Measurements from ENCODE around the gene KIAA2012. TPM values are rescaled to one million over a fixed set of nuclear protein-coding genes. Genes with fewer than 3 reads are reported as not detected.

The KIAA2012 gene
- total RNA-seq, 2 donors from 2014 or later: not detected

- ATAC-seq: no peak
- Mint-ChIP-seq H3K36me3 (ENCODE audit: low read depth) (no peaks in the 10 kb centered on the region), H3K4me1 (no peaks in the 10 kb centered on the region)
Observed at GRCh38 chr2:202116691-202117090, 43.6 kb downstream of the KIAA2012 start.

GRCh38 chr2:202118168-202118567, 45.1 kb downstream of the KIAA2012 start:
- no peak overlapping the region for H3K4me3 Mint-ChIP-seq
- no peaks in the 10 kb centered on the region for H3K9me3 ChIP-seq (ENCODE audit: control insufficient read depth, low read length, poor library complexity, severe bottlenecking)
- no peak for DNase-seq
- ATAC-seq: no peak
- H3K36me3 Mint-ChIP-seq (ENCODE audit: low read depth): no peaks in the 10 kb centered on the region
- no peaks in the 10 kb centered on the region for H3K4me1 Mint-ChIP-seq
- peaks cover 35% of the 10 kb centered on the region for H3K27me3 Mint-ChIP-seq
- H3K27ac Mint-ChIP-seq: no peak overlapping the region

More at GRCh38 chr2:202116691-202117090, 43.6 kb downstream of the KIAA2012 start:
- Mint-ChIP-seq H3K27ac (no peak overlapping the region), H3K4me3 (no peak overlapping the region), H3K27me3 (peaks cover 50% of the 10 kb centered on the region)
- no peak for DNase-seq
- no peaks in the 10 kb centered on the region for H3K9me3 ChIP-seq (ENCODE audit: control insufficient read depth, low read length, poor library complexity, severe bottlenecking)

GRCh38 chr2:202120828-202121227, 47.8 kb downstream of the KIAA2012 start:
- DNase-seq (no peak), ATAC-seq (no peak)
- Mint-ChIP-seq H3K4me3 (no peak overlapping the region), H3K36me3 (ENCODE audit: low read depth) (peaks cover 2% of the 10 kb centered on the region), H3K27me3 (peaks cover 39% of the 10 kb centered on the region), H3K27ac (no peak overlapping the region), H3K4me1 (peaks cover 2% of the 10 kb centered on the region)
- no peaks in the 10 kb centered on the region for H3K9me3 ChIP-seq (ENCODE audit: control insufficient read depth, low read length, poor library complexity, severe bottlenecking)

- DNase-seq: no peak
- Mint-ChIP-seq H3K27me3 (peaks cover 31% of the 10 kb centered on the region), H3K4me3 (no peak overlapping the region), H3K4me1 (peaks cover 2% of the 10 kb centered on the region), H3K27ac (no peak overlapping the region), H3K36me3 (ENCODE audit: low read depth) (peaks cover 2% of the 10 kb centered on the region)
- ATAC-seq: no peak
- no peaks in the 10 kb centered on the region for H3K9me3 ChIP-seq (ENCODE audit: control insufficient read depth, low read length, poor library complexity, severe bottlenecking)
Observed at GRCh38 chr2:202121532-202122162, 48.6 kb downstream of the KIAA2012 start.

- Mint-ChIP-seq H3K27ac (no peak overlapping the region), H3K27me3 (peaks cover 27% of the 10 kb centered on the region), H3K4me1 (peaks cover 2% of the 10 kb centered on the region), H3K36me3 (ENCODE audit: low read depth) (peaks cover 2% of the 10 kb centered on the region), H3K4me3 (no peak overlapping the region)
- DNase-seq: no peak
- ATAC-seq: no peak
- H3K9me3 ChIP-seq (ENCODE audit: control insufficient read depth, low read length, poor library complexity, severe bottlenecking): no peaks in the 10 kb centered on the region
Observed at GRCh38 chr2:202122163-202122540, 49.1 kb downstream of the KIAA2012 start.

- Mint-ChIP-seq H3K4me1 (peaks cover 2% of the 10 kb centered on the region), H3K4me3 (no peak overlapping the region), H3K27ac (no peak overlapping the region), H3K27me3 (peaks cover 21% of the 10 kb centered on the region), H3K36me3 (ENCODE audit: low read depth) (peaks cover 2% of the 10 kb centered on the region)
- ATAC-seq (no peak), DNase-seq (no peak)
- no peaks in the 10 kb centered on the region for H3K9me3 ChIP-seq (ENCODE audit: control insufficient read depth, low read length, poor library complexity, severe bottlenecking)
Observed at GRCh38 chr2:202122980-202123720, 50.1 kb downstream of the KIAA2012 start.

- Mint-ChIP-seq H3K4me3 (no peak overlapping the region), H3K27ac (no peak overlapping the region), H3K27me3 (peaks cover 21% of the 10 kb centered on the region), H3K36me3 (ENCODE audit: low read depth) (peaks cover 2% of the 10 kb centered on the region), H3K4me1 (peaks cover 2% of the 10 kb centered on the region)
- no peak for DNase-seq
- ATAC-seq: no peak
- H3K9me3 ChIP-seq (ENCODE audit: control insufficient read depth, low read length, poor library complexity, severe bottlenecking): no peaks in the 10 kb centered on the region
Observed at GRCh38 chr2:202124286-202124685, 51.2 kb downstream of the KIAA2012 start.

- Mint-ChIP-seq H3K4me3 (no peak overlapping the region), H3K4me1 (peaks cover 2% of the 10 kb centered on the region), H3K36me3 (ENCODE audit: low read depth) (peaks cover 4% of the 10 kb centered on the region), H3K27me3 (peaks cover 27% of the 10 kb centered on the region), H3K27ac (no peak overlapping the region)
- DNase-seq: no peak
- no peaks in the 10 kb centered on the region for H3K9me3 ChIP-seq (ENCODE audit: control insufficient read depth, low read length, poor library complexity, severe bottlenecking)
- no peak for ATAC-seq
Observed at GRCh38 chr2:202127687-202128331, 54.8 kb downstream of the KIAA2012 start.

GRCh38 chr2:202129841-202130240, 56.8 kb downstream of the KIAA2012 start:
- H3K9me3 ChIP-seq (ENCODE audit: control insufficient read depth, low read length, poor library complexity, severe bottlenecking): no peaks in the 10 kb centered on the region
- H3K27ac Mint-ChIP-seq: no peak overlapping the region
- H3K36me3 Mint-ChIP-seq (ENCODE audit: low read depth): peaks cover 2% of the 10 kb centered on the region
- no peak for ATAC-seq
- no peak for DNase-seq
- no peaks in the 10 kb centered on the region for H3K4me1 Mint-ChIP-seq
- peaks cover 13% of the 10 kb centered on the region for H3K27me3 Mint-ChIP-seq
- H3K4me3 Mint-ChIP-seq: no peak overlapping the region

- Mint-ChIP-seq H3K27me3 (peaks cover 5% of the 10 kb centered on the region), H3K4me3 (no peak overlapping the region), H3K36me3 (ENCODE audit: low read depth) (peaks cover 2% of the 10 kb centered on the region), H3K27ac (no peak overlapping the region), H3K4me1 (no peaks in the 10 kb centered on the region)
- DNase-seq (no peak), ATAC-seq (no peak)
- no peaks in the 10 kb centered on the region for H3K9me3 ChIP-seq (ENCODE audit: control insufficient read depth, low read length, poor library complexity, severe bottlenecking)
Observed at GRCh38 chr2:202133200-202133908, 60.3 kb downstream of the KIAA2012 start.

- H3K27ac Mint-ChIP-seq: no peak overlapping the region
- ATAC-seq (no peak), DNase-seq (no peak)
- no peaks in the 10 kb centered on the region for H3K4me1 Mint-ChIP-seq
- H3K27me3 Mint-ChIP-seq: peaks cover 5% of the 10 kb centered on the region
- no peaks in the 10 kb centered on the region for H3K9me3 ChIP-seq (ENCODE audit: control insufficient read depth, low read length, poor library complexity, severe bottlenecking)
- no peak overlapping the region for H3K4me3 Mint-ChIP-seq
- peaks cover 2% of the 10 kb centered on the region for H3K36me3 Mint-ChIP-seq (ENCODE audit: low read depth)
Observed at GRCh38 chr2:202133909-202134265, 60.8 kb downstream of the KIAA2012 start.

- no peaks in the 10 kb centered on the region for H3K4me1 Mint-ChIP-seq
- DNase-seq (no peak), ATAC-seq (no peak)
- no peak overlapping the region for H3K4me3 Mint-ChIP-seq
- no peak overlapping the region for H3K27ac Mint-ChIP-seq
- H3K9me3 ChIP-seq (ENCODE audit: control insufficient read depth, low read length, poor library complexity, severe bottlenecking): no peaks in the 10 kb centered on the region
- peaks cover 2% of the 10 kb centered on the region for H3K36me3 Mint-ChIP-seq (ENCODE audit: low read depth)
- H3K27me3 Mint-ChIP-seq: peaks cover 14% of the 10 kb centered on the region
Observed at GRCh38 chr2:202135091-202135874, 62.2 kb downstream of the KIAA2012 start.

Measured in T-helper 17 cell (primary cell).